ENCODE measurements around the gene AIRE.

DNA sequence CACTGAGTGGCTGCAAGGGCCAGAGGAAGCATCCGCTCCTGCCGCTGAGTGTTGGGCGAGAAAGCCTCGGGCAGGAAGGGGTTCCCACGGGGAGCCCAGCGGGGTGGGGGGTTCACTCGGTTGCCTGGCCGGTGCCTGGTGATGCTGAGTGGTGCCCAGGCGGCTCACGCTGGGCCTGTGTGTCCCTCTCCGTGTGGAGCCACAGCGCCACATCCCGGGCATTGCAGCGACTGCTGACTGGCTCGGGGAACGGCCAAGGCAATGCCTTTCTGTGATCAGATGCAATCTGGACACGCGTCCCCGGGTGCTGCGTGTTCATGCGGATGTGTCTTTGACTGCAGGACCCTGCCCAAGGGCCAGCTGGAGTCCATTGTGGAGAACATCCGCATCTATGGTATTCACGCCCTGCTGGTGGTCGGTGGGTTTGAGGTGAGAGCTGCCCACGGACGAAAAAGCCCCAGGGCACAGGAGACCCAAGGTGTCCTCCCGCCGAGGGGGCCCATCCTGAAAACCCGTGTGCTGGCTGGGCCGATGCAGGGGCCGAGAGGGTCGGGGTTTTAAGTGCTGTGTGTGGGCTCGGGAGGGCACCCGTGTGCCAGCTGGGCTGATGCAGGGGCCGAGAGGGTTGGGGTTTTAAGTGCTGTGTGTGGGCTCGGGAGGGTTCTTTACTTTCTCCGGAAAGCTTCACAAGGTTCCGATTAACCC, 37.1 kb downstream of the AIRE start:
- TF ChIP-seq, protein P1, sequence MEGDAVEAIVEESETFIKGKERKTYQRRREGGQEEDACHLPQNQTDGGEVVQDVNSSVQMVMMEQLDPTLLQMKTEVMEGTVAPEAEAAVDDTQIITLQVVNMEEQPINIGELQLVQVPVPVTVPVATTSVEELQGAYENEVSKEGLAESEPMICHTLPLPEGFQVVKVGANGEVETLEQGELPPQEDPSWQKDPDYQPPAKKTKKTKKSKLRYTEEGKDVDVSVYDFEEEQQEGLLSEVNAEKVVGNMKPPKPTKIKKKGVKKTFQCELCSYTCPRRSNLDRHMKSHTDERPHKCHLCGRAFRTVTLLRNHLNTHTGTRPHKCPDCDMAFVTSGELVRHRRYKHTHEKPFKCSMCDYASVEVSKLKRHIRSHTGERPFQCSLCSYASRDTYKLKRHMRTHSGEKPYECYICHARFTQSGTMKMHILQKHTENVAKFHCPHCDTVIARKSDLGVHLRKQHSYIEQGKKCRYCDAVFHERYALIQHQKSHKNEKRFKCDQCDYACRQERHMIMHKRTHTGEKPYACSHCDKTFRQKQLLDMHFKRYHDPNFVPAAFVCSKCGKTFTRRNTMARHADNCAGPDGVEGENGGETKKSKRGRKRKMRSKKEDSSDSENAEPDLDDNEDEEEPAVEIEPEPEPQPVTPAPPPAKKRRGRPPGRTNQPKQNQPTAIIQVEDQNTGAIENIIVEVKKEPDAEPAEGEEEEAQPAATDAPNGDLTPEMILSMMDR (conservative IDR thresholded peaks at IDR 0.05 in 1 of 2, IDR thresholded peaks at IDR 0.05 in 1 of 2; ENCODE audit: low read depth in 1 of 2, low read length in 2 of 2) = no peak
- no peak for TF ChIP-seq EZH2 (IDR thresholded peaks at IDR 0.05; ENCODE audit: low read length, missing control alignments)

All from fibroblast of lung (primary cell).